K562 (cell line): Measurements from ENCODE around the gene ANO8. TPM values are rescaled to one million over a fixed set of nuclear protein-coding genes. Genes with fewer than 3 reads are reported as not detected.

Experiments used
- ATAC-seq: fragments of 200-7000 bp; cut with Tn5 transposase; 3 replicates; pipeline ENCODE4 v1.9.1; 2020; ENCODE audit warnings: moderate library complexity
- BruUV-seq: library from RNA; stranded (reverse); fragments of 400-500 nt; replicated peaks from 2 replicates; lab custom pipeline; 2021; lab: Mats Ljungman, UMichigan
- CTCF ChIA-PET: fragments of 300-600 bp; formaldehyde crosslinking; extraction: SDS; loops from one replicate; lab custom pipeline; 2021; ENCODE audit warnings: low intra/inter-chr PET ratio; lab: Yijun Ruan, JAX
- POLR2A ChIA-PET: fragments of 300-600, 350-650 bp; sonication (Branson Sonifier 250); formaldehyde crosslinking; extraction: SDS; loops from one replicate; lab custom pipeline; 2021; ENCODE audit warnings: antibody characterized with exemption, inconsistent platforms; lab: Yijun Ruan, JAX
- DNase-seq, 4 experiments: peaks; one replicate each; pipeline versions ENCODE4 v3.0.0 to v3.0.0-alpha.2; 2011 to 2018; ENCODE audit warnings: low spot score in 3 of 4, mixed read lengths in 3 of 4; ENCODE audit errors: extremely low read depth in 1 of 4
- FAIRE-seq: peaks from 2 replicates; lab custom pipeline; 2011; peaks lifted over from hg19 to GRCh38; lab: Jason Lieb, UNC
- H2AFZ ChIP-seq: 2 replicates; pipeline ENCODE4 v1.6.0; 2011; ENCODE audit warnings: low read depth, low read length, control low read depth, inconsistent platforms
- H3K27ac ChIP-seq: fragments of 200-600 bp; 3 replicates; pipeline ENCODE4 v1.8.0; 2011; ENCODE audit warnings: low read depth, mild to moderate bottlenecking, control low read depth, inconsistent platforms, low read length, moderate library complexity, mixed read lengths; ENCODE audit errors: extremely low read depth
- H3K27me3 ChIP-seq, 2 experiments: fragments of 300-600 bp in 1 of 2; 2 replicates in 1 of 2; 3 replicates in 1 of 2; pipeline versions ENCODE4 v1.6.0 to v1.8.0; 2011; ENCODE audit warnings: inconsistent platforms in 2 of 2, low read length in 2 of 2, mild to moderate bottlenecking in 1 of 2, mixed read lengths in 1 of 2, moderate library complexity in 1 of 2; ENCODE audit not compliant: control insufficient read depth in 2 of 2, insufficient read depth in 2 of 2
- H3K36me3 ChIP-seq: fragments of 300-600 bp; 3 replicates; pipeline ENCODE4 v1.8.0; 2011; ENCODE audit warnings: mild to moderate bottlenecking, low read length, inconsistent platforms; ENCODE audit not compliant: control insufficient read depth, insufficient read depth
- H3K4me1 ChIP-seq, 2 experiments: fragments of 200-600 bp in 1 of 2; replicated peaks in 1 of 2; 2 replicates in 1 of 2; 3 replicates in 1 of 2; pipeline versions ENCODE4 v1.5.1 to v1.8.0; 2011; ENCODE audit warnings: inconsistent platforms in 2 of 2, low read length in 2 of 2, mild to moderate bottlenecking in 1 of 2, mixed read lengths in 1 of 2, moderate library complexity in 1 of 2; ENCODE audit not compliant: control insufficient read depth in 2 of 2, insufficient read depth in 2 of 2
- H3K4me2 ChIP-seq: 2 replicates; pipeline ENCODE4 v1.6.1; 2011; ENCODE audit warnings: low read length, control low read depth, inconsistent platforms, mixed read lengths; ENCODE audit not compliant: insufficient read depth
- H3K4me3 ChIP-seq: fragments of 200-600 bp; sonication (generic), shearing (Covaris generic); 2 replicates; pipeline ENCODE4 v1.5.1; 2016; ENCODE audit warnings: control low read depth, inconsistent platforms
- H3K79me2 ChIP-seq: fragments of 200-600 bp; 3 replicates; pipeline ENCODE4 v1.8.0; 2011; ENCODE audit warnings: low read length, inconsistent platforms; ENCODE audit not compliant: control insufficient read depth, insufficient read depth
- H3K9ac ChIP-seq, 2 experiments: 2 replicates each; pipeline versions ENCODE4 v1.6.0 to v1.6.1; 2011; ENCODE audit warnings: low read depth in 2 of 2, low read length in 2 of 2, control low read depth in 1 of 2, inconsistent platforms in 1 of 2, mild to moderate bottlenecking in 1 of 2, mixed read lengths in 1 of 2; ENCODE audit not compliant: insufficient read depth in 1 of 2
- H3K9me1 ChIP-seq: one replicate; pipeline ENCODE4 v1.6.0; 2011; ENCODE audit warnings: inconsistent platforms, mild to moderate bottlenecking, low read length, moderate library complexity; ENCODE audit not compliant: control insufficient read depth, insufficient read depth
- H3K9me3 ChIP-seq: replicated peaks from 2 replicates; pipeline ENCODE4 v1.5.1; 2011; ENCODE audit warnings: low read depth, low read length, inconsistent platforms; ENCODE audit not compliant: control insufficient read depth, insufficient read depth
- H4K20me1 ChIP-seq: replicated peaks from 2 replicates; pipeline ENCODE4 v1.6.1; 2011; ENCODE audit warnings: low read length, inconsistent platforms, mixed read lengths; ENCODE audit not compliant: control insufficient read depth, insufficient read depth
- ARID2 ChIP-seq: fragments of 450-650 bp; IDR thresholded peaks from 2 replicates; pipeline ENCODE4 v1.6.1; 2017; ENCODE audit warnings: antibody characterized with exemption, mild to moderate bottlenecking
- C11orf30 ChIP-seq: fragments of 450-650 bp; IDR thresholded peaks from 2 replicates; pipeline ENCODE4 v1.6.1; 2016; ENCODE audit warnings: low read depth, mild to moderate bottlenecking
- CEBPB ChIP-seq: fragments of 450-650 bp; IDR thresholded peaks from 2 replicates; pipeline ENCODE4 v1.6.1; 2016; ENCODE audit warnings: missing genetic modification characterization, missing compliant biosample characterization
- CEBPG ChIP-seq, 3 experiments: fragments of 200-800 bp in 1 of 3; sonication (Bioruptor generic) in 1 of 3; sonication (generic) in 1 of 3; formaldehyde crosslinking in 1 of 3; IDR thresholded peaks in 2 of 3; conservative IDR thresholded peaks in 1 of 3; 2 replicates each; pipeline versions ENCODE4 v1.6.1 to v1.8.0; 2016 to 2022; ENCODE audit warnings: missing compliant biosample characterization in 2 of 3, missing genetic modification characterization in 2 of 3, mild to moderate bottlenecking in 1 of 3, missing genetic modification reagents in 1 of 3
- GATA2 ChIP-seq: sonication (generic); formaldehyde crosslinking; IDR thresholded peaks from 2 replicates; pipeline ENCODE4 v1.4.0; 2020; ENCODE audit warnings: mild to moderate bottlenecking, missing genetic modification reagents
- PCBP2 ChIP-seq: fragments of 200-400 bp; formaldehyde crosslinking; IDR thresholded peaks from 2 replicates; pipeline ENCODE4 v1.6.1; 2018; ENCODE audit warnings: low read length, low read depth, mild to moderate bottlenecking, moderate library complexity; ENCODE audit not compliant: poor library complexity, severe bottlenecking
- RBM14 ChIP-seq: fragments of 200-400 bp; formaldehyde crosslinking; IDR thresholded peaks from 2 replicates; pipeline ENCODE4 v1.6.1; 2018; ENCODE audit warnings: low read depth, mild to moderate bottlenecking, low read length, moderate library complexity, borderline replicate concordance; ENCODE audit not compliant: insufficient read depth
- SAP30 ChIP-seq: fragments of 200-600 bp; sonication (generic); IDR thresholded peaks from 2 replicates; pipeline ENCODE4 v1.6.1; 2012; ENCODE audit warnings: borderline replicate concordance, low read depth, mild to moderate bottlenecking, moderate library complexity, low read length, control low read depth, inconsistent platforms; ENCODE audit not compliant: insufficient read depth, poor library complexity, severe bottlenecking
- ZNF121 ChIP-seq: sonication (generic); formaldehyde crosslinking; conservative IDR thresholded peaks from 2 replicates; pipeline ENCODE4 v1.8.0; 2022; ENCODE audit warnings: missing genetic modification reagents
- ZNF316 ChIP-seq: fragments of 450-650 bp; IDR thresholded peaks from 2 replicates; pipeline ENCODE4 v1.6.1; 2016
- ZNF511 ChIP-seq: sonication (generic); formaldehyde crosslinking; IDR thresholded peaks from 2 replicates; pipeline ENCODE4 v1.8.0; 2022; ENCODE audit warnings: mild to moderate bottlenecking, missing genetic modification reagents
- WGBS: fragments of 100-300 bp; shearing (Covaris generic); methylation state at CpG from one replicate; pipeline ENCODE4 v1.1.6; 2016; ENCODE audit warnings: low coverage, mixed read lengths; ENCODE audit not compliant: insufficient coverage; ENCODE audit errors: missing lambda C conversion rate; 5-methylcytosine and 5-hydroxymethylcytosine counted together
- in situ Hi-C: fragments of 300-500 bp; cut with MboI; formaldehyde crosslinking; loops from 4 replicates; pipeline ENCODE4 v1.15.0; 2018; ENCODE audit warnings: inconsistent platforms, mixed read lengths
- intact Hi-C: fragments of 100-400 bp; cut with micrococcal nuclease; formaldehyde crosslinking; loops from 2 replicates; pipeline ENCODE4 v1.14.2; 2022
- polyA plus RNA-seq, 8 experiments: library from polyadenylated mRNA; depleted of rRNA in 4 of 8; stranded (reverse) in 5 of 8; unstranded in 3 of 8; fragments of >200 nt; fragmentation: Nextera tagmentation in 2 of 8; fragmentation: Illumina TruSeq in 1 of 8; extraction: Ambion mirVana in 2 of 8; extraction: Trizol in 1 of 8; gene quantifications; 2 replicates each; pipeline versions ENCODE4 v1.2.1 to v1.2.3, GENCODE V29; 2011 to 2014; ENCODE audit warnings: inconsistent platforms in 1 of 8, missing spikeins in 1 of 8
- total RNA-seq, 7 experiments: library from RNA; depleted of rRNA in 6 of 7; stranded (reverse); fragments of >200 nt in 6 of 7; fragmentation: Illumina TruSeq in 2 of 7; extraction: Trizol in 2 of 7; gene quantifications; 2 replicates each; pipeline versions ENCODE4 v1.2.1 to v1.2.3, GENCODE V29; 2011 to 2021; ENCODE audit warnings: low replicate concordance in 1 of 7
- TF ChIP-seq, protein P1 (sequence below): sonication (generic); formaldehyde crosslinking; IDR thresholded peaks from 2 replicates; pipeline ENCODE4 v1.8.1; 2023; ENCODE audit warnings: mild to moderate bottlenecking, missing genetic modification reagents

ANO8 gene
- total and polyA plus RNA-seq, 9 of the 15 experiments (the other 6 are each of a cell fraction or from before 2014, with no cell fraction given): 0.07 to 7.6 (median 2.3) TPM; not detected in 1

GRCh38 chr19:17357078-17357666 is 22.5 kb upstream of the ANO8 start:
- Histone ChIP-seq H3K9me1 (no peaks in the 10 kb centered on the region), H3K4me1 (peaks cover 0 to 4% of the 10 kb centered on the region in 2 experiments; a peak in 2 of 5 replicates), H3K79me2 (no peaks in the 10 kb centered on the region), H2AFZ (no peak overlapping the region), H3K27me3 (peaks cover 12 to 36% of the 10 kb centered on the region in 2 experiments; a peak in 4 of 5 replicates), H3K9ac (no peak overlapping the region), H3K4me2 (no peak overlapping the region), H3K9me3 (no peaks in the 10 kb centered on the region), H3K4me3 (no peak overlapping the region), H3K36me3 (no peaks in the 10 kb centered on the region), H4K20me1 (no peaks in the 10 kb centered on the region), H3K27ac (no peak overlapping the region)
- WGBS: 9% methylated on average over 6 of the region's 7 CpGs
- DNase-seq: no peak
- BruUV-seq: no TSS peak
- no peak for FAIRE-seq
- no peak for ATAC-seq
- ChIA-PET CTCF (no interaction called here), POLR2A (interaction anchor here (0.6 kb wide), 1 partner anchor 228 kb away, joined by 4 read pairs; no protein-coding TSS in a partner anchor)
- intact Hi-C loops (no loop called here), in situ Hi-C loops (no loop called here)
- TF ChIP-seq ZNF511 (CRISPR knock-in tag) (no peak), SAP30 (no peak), GATA2 (no peak), C11orf30 (no peak), RBM14 (no peak), CEBPB (peak; percentile 55), CEBPG (CRISPR knock-in tag; IDR thresholded peaks at IDR 0.05) (no peak), CEBPG (tag; conservative IDR thresholded peaks at IDR 0.05 in 1 of 2, IDR thresholded peaks at IDR 0.05 in 1 of 2) (0 out of 4 replicates have a peak, but pooled peaks of 1 of the 2 experiments have one; percentile 12), PCBP2 (no peak), ARID2 (no peak), ZNF121 (CRISPR knock-in tag) (peak; percentile 81), ZNF316 (peak; percentile 27; the same call in 1 of the 2 replicates)
- TF ChIP-seq, protein P1, sequence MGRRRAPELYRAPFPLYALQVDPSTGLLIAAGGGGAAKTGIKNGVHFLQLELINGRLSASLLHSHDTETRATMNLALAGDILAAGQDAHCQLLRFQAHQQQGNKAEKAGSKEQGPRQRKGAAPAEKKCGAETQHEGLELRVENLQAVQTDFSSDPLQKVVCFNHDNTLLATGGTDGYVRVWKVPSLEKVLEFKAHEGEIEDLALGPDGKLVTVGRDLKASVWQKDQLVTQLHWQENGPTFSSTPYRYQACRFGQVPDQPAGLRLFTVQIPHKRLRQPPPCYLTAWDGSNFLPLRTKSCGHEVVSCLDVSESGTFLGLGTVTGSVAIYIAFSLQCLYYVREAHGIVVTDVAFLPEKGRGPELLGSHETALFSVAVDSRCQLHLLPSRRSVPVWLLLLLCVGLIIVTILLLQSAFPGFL (CRISPR knock-in tag): no peak
